H1 (cell line): Measurements from ENCODE around the gene SYT13. TPM values are rescaled to one million over a fixed set of nuclear protein-coding genes. Genes with fewer than 3 reads are reported as not detected.

Experiments
- CTCF ChIA-PET: fragments of 300-600 bp; sonication (Branson Sonifier 250); formaldehyde crosslinking; loops from one replicate; lab custom pipeline; 2021; ENCODE audit not compliant: partially characterized antibody; lab: Charles Lee
- POLR2A ChIA-PET: fragments of 300-600 bp; sonication (Branson Sonifier 250); formaldehyde crosslinking; loops from one replicate; lab custom pipeline; 2021; ENCODE audit warnings: inconsistent platforms; ENCODE audit not compliant: partially characterized antibody; lab: Charles Lee
- DNase-seq, 2 experiments: peaks; one replicate each; pipeline versions ENCODE4 v3.0.0 to v3.0.0-alpha.2; 2010 to 2022; ENCODE audit warnings: low spot score in 2 of 2, low read depth in 1 of 2, mixed read lengths in 1 of 2
- FAIRE-seq: peaks from 2 replicates; lab custom pipeline; 2011; peaks lifted over from hg19 to GRCh38; lab: Jason Lieb, UNC
- H2AFZ ChIP-seq: 2 replicates; pipeline ENCODE4 v1.8.1; 2012; ENCODE audit warnings: low read length, inconsistent platforms
- H2AK5ac ChIP-seq: 2 replicates; pipeline ENCODE4 v1.6.1; 2013; ENCODE audit warnings: low read depth, low read length
- H2BK120ac ChIP-seq: replicated peaks from 2 replicates; pipeline ENCODE3; 2013; ENCODE audit warnings: low read depth, low read length, inconsistent platforms
- H2BK12ac ChIP-seq: 2 replicates; pipeline ENCODE4 v1.6.1; 2013; ENCODE audit warnings: low read depth, low read length
- H2BK15ac ChIP-seq: 2 replicates; pipeline ENCODE4 v1.6.1; 2013; ENCODE audit warnings: low read length
- H2BK20ac ChIP-seq: 2 replicates; pipeline ENCODE4 v1.6.1; 2013; ENCODE audit warnings: low read length
- H2BK5ac ChIP-seq: 2 replicates; pipeline ENCODE4 v1.6.1; 2013; ENCODE audit warnings: low read depth, low read length
- H3K14ac ChIP-seq: 2 replicates; pipeline ENCODE4 v1.6.1; 2013; ENCODE audit warnings: inconsistent platforms; ENCODE audit not compliant: insufficient read length
- H3K18ac ChIP-seq: 2 replicates; pipeline ENCODE4 v1.6.1; 2013; ENCODE audit warnings: low read length; ENCODE audit errors: extremely low read depth
- H3K23ac ChIP-seq: 2 replicates; pipeline ENCODE4 v1.6.1; 2013; ENCODE audit warnings: inconsistent platforms; ENCODE audit not compliant: insufficient read length
- H3K23me2 ChIP-seq: 2 replicates; pipeline ENCODE4 v1.6.1; 2013; ENCODE audit warnings: low read depth, low read length
- H3K27ac ChIP-seq: 2 replicates; pipeline ENCODE4 v1.6.1; 2011; ENCODE audit warnings: low read depth, low read length, inconsistent platforms
- H3K27me3 ChIP-seq, 4 experiments: replicated peaks in 1 of 4; 1 replicate in 1 of 4; 2 replicates in 3 of 4; pipeline versions ENCODE4 v1.6.1 to v1.8.1; 2011 to 2013; ENCODE audit warnings: low read length in 3 of 4, mild to moderate bottlenecking in 3 of 4, inconsistent platforms in 2 of 4, mixed read lengths in 2 of 4, moderate library complexity in 1 of 4; ENCODE audit not compliant: control insufficient read depth in 3 of 4, insufficient read depth in 3 of 4; ENCODE audit errors: extremely low read depth in 1 of 4
- H3K36me3 ChIP-seq, 4 experiments: 2 replicates each; pipeline versions ENCODE4 v1.6.1 to v1.8.1; 2011 to 2013; ENCODE audit warnings: mild to moderate bottlenecking in 4 of 4, low read length in 3 of 4, moderate library complexity in 2 of 4, control low read depth in 1 of 4, inconsistent platforms in 1 of 4; ENCODE audit not compliant: insufficient read depth in 4 of 4, control insufficient read depth in 2 of 4
- H3K4ac ChIP-seq: replicated peaks from 2 replicates; pipeline ENCODE3; 2013; ENCODE audit warnings: low read length, low read depth, mixed read lengths, inconsistent platforms; ENCODE audit not compliant: insufficient read length
- H3K4me1 ChIP-seq, 4 experiments: replicated peaks in 1 of 4; 1 replicate in 1 of 4; 2 replicates in 3 of 4; pipeline versions ENCODE4 v1.6.1 to v1.8.1; 2011 to 2013; ENCODE audit warnings: low read length in 3 of 4, inconsistent platforms in 2 of 4, mixed read lengths in 1 of 4; ENCODE audit not compliant: insufficient read depth in 4 of 4, control insufficient read depth in 3 of 4
- H3K4me2 ChIP-seq, 2 experiments: 2 replicates each; pipeline versions ENCODE4 v1.6.1 to v1.8.1; 2011 to 2013; ENCODE audit warnings: low read depth in 2 of 2, low read length in 2 of 2, control low read depth in 1 of 2, inconsistent platforms in 1 of 2, mild to moderate bottlenecking in 1 of 2; ENCODE audit not compliant: insufficient read depth in 1 of 2
- H3K4me3 ChIP-seq, 4 experiments: fragments of 200-600, 300-600 bp in 1 of 4; sonication (generic), shearing (Covaris generic), sonication (Bioruptor Twin) in 1 of 4; 2 replicates each; pipeline versions ENCODE4 v1.5.1 to v1.8.1; 2011 to 2016; ENCODE audit warnings: low read length in 4 of 4, low read depth in 3 of 4, control low read depth in 2 of 4, inconsistent platforms in 2 of 4, mild to moderate bottlenecking in 2 of 4, mixed read lengths in 1 of 4, moderate library complexity in 1 of 4; ENCODE audit not compliant: insufficient read depth in 2 of 4; ENCODE audit errors: extremely low read depth in 1 of 4
- H3K56ac ChIP-seq: replicated peaks from 2 replicates; pipeline ENCODE3; 2013; ENCODE audit warnings: low read depth, mild to moderate bottlenecking, mixed read lengths, low read length, inconsistent platforms; ENCODE audit not compliant: insufficient read length
- H3K79me1 ChIP-seq: 2 replicates; pipeline ENCODE4 v1.6.1; 2013; ENCODE audit warnings: low read depth, low read length, control low read depth
- H3K79me2 ChIP-seq, 2 experiments: 2 replicates each; pipeline versions ENCODE4 v1.6.1 to v1.8.1; 2012 to 2013; ENCODE audit warnings: low read length in 2 of 2, mild to moderate bottlenecking in 2 of 2, inconsistent platforms in 1 of 2; ENCODE audit not compliant: insufficient read depth in 2 of 2, control insufficient read depth in 1 of 2
- H3K9ac ChIP-seq, 4 experiments: replicated peaks in 1 of 4; 1 replicate in 1 of 4; 2 replicates in 3 of 4; pipeline versions ENCODE4 v1.6.1 to v1.8.1; 2011 to 2013; ENCODE audit warnings: low read depth in 3 of 4, low read length in 3 of 4, control low read depth in 2 of 4, mild to moderate bottlenecking in 2 of 4, moderate library complexity in 2 of 4, inconsistent platforms in 1 of 4; ENCODE audit errors: extremely low read depth in 1 of 4
- H3K9me3 ChIP-seq, 2 experiments: 2 replicates each; pipeline versions ENCODE4 v1.6.1 to v1.8.1; 2012 to 2013; ENCODE audit warnings: mild to moderate bottlenecking in 2 of 2, moderate library complexity in 2 of 2, control low read depth in 1 of 2, inconsistent platforms in 1 of 2, low read depth in 1 of 2, low read length in 1 of 2, mixed read lengths in 1 of 2; ENCODE audit not compliant: insufficient read depth in 2 of 2
- H4K20me1 ChIP-seq, 2 experiments: replicated peaks in 1 of 2; 2 replicates each; pipeline versions ENCODE3 to v1.8.1; 2011 to 2013; ENCODE audit warnings: inconsistent platforms in 2 of 2, low read length in 2 of 2, mild to moderate bottlenecking in 1 of 2; ENCODE audit not compliant: insufficient read depth in 2 of 2, control insufficient read depth in 1 of 2
- H4K5ac ChIP-seq: 2 replicates; pipeline ENCODE4 v1.6.1; 2013; ENCODE audit warnings: low read length, low read depth, mixed read lengths, inconsistent platforms; ENCODE audit not compliant: insufficient read length
- H4K8ac ChIP-seq: 2 replicates; pipeline ENCODE4 v1.8.0; 2013; ENCODE audit warnings: mild to moderate bottlenecking, moderate library complexity, low read length, inconsistent platforms; ENCODE audit not compliant: insufficient read depth; ENCODE audit errors: extremely low read depth
- H4K91ac ChIP-seq: replicated peaks from 2 replicates; pipeline ENCODE3; 2013; ENCODE audit warnings: low read length, mixed read lengths, inconsistent platforms; ENCODE audit not compliant: insufficient read length
- EP300 ChIP-seq, 2 experiments: IDR thresholded peaks; 1 replicate in 1 of 2; 2 replicates in 1 of 2; pipeline ENCODE4 v1.6.1; 2011 to 2012; ENCODE audit warnings: low read depth in 2 of 2, low read length in 2 of 2, mild to moderate bottlenecking in 2 of 2, borderline replicate concordance in 1 of 2, inconsistent platforms in 1 of 2, moderate library complexity in 1 of 2
- KDM1A ChIP-seq: fragments of 200-600, 300-600 bp; sonication (generic); IDR thresholded peaks from 2 replicates; pipeline ENCODE4 v1.7.1; 2016; ENCODE audit warnings: mild to moderate bottlenecking, low read length, borderline replicate concordance
- KDM4A ChIP-seq: IDR thresholded peaks from one replicate; pipeline ENCODE4 v1.7.1; 2012; ENCODE audit warnings: low read depth, mild to moderate bottlenecking, moderate library complexity, low read length, inconsistent platforms; ENCODE audit not compliant: severe bottlenecking
- KDM5A ChIP-seq: fragments of 200-600 bp; IDR thresholded peaks from 2 replicates; pipeline ENCODE4 v1.7.1; 2012; ENCODE audit warnings: mild to moderate bottlenecking, low read length, inconsistent platforms, mixed read lengths
- MAFK ChIP-seq: IDR thresholded peaks from 2 replicates; pipeline ENCODE4 v1.6.1; 2012; ENCODE audit warnings: low read depth, mild to moderate bottlenecking, improper control_type of control experiment, low read length
- SP4 ChIP-seq: IDR thresholded peaks from 2 replicates; pipeline ENCODE4 v1.6.1; 2012; ENCODE audit warnings: low read length, inconsistent platforms
- WGBS, 2 experiments: shearing (Covaris generic) in 1 of 2; methylation state at CpG; one replicate each; pipeline versions ENCODE4 v1.1.6 to v1.1.7; 2013 to 2015; ENCODE audit warnings: low lambda C conversion rate in 2 of 2, mixed read lengths in 2 of 2, inconsistent platforms in 1 of 2, low coverage in 1 of 2, missing lambda C conversion rate in 1 of 2; ENCODE audit not compliant: insufficient replicate concordance in 2 of 2, insufficient coverage in 1 of 2, insufficient read length in 1 of 2; ENCODE audit errors: extremely low coverage in 1 of 2, missing lambda C conversion rate in 1 of 2; 5-methylcytosine and 5-hydroxymethylcytosine counted together
- polyA plus RNA-seq, 7 experiments: library from polyadenylated mRNA; depleted of rRNA in 3 of 7; stranded (reverse) in 5 of 7; unstranded in 2 of 7; fragments of >200 nt in 5 of 7; fragments of 200-250 nt in 2 of 7; gene quantifications; 1 replicate in 5 of 7; 2 replicates in 1 of 7; 4 replicates in 1 of 7; pipeline versions ENCODE4 v1.2.1 to v1.2.3, GENCODE V29; 2011 to 2013; ENCODE audit warnings: missing spikeins in 2 of 7, mixed read lengths in 2 of 7
- total RNA-seq: library from RNA; stranded (reverse); fragmentation: NEBNext Ultra II Directional; extraction: Animal tissue kit (Norgen Biotek cat#: 25700); gene quantifications from 2 replicates; pipeline ENCODE4 v1.2.1, GENCODE V29; 2021
- TF ChIP-seq, protein P1 (sequence below): IDR thresholded peaks from 2 replicates; pipeline ENCODE4 v1.6.1; 2012; ENCODE audit warnings: low read length, inconsistent platforms
- TF ChIP-seq, protein P2 (sequence below), 3 experiments: IDR thresholded peaks; 1 replicate in 2 of 3; 2 replicates in 1 of 3; pipeline versions ENCODE4 v1.5.1 to v1.6.1; 2011; ENCODE audit warnings: low read length in 3 of 3, mild to moderate bottlenecking in 3 of 3, inconsistent platforms in 2 of 3, low read depth in 1 of 3, moderate library complexity in 1 of 3; ENCODE audit not compliant: insufficient read depth in 1 of 3; ENCODE audit errors: control extremely low read depth in 1 of 3

The SYT13 gene
- total and polyA plus RNA-seq, 2 of the 8 experiments (the other 6 are each of a cell fraction or from before 2014, with no cell fraction given), result 4.8 to 13.2 TPM

DNA sequence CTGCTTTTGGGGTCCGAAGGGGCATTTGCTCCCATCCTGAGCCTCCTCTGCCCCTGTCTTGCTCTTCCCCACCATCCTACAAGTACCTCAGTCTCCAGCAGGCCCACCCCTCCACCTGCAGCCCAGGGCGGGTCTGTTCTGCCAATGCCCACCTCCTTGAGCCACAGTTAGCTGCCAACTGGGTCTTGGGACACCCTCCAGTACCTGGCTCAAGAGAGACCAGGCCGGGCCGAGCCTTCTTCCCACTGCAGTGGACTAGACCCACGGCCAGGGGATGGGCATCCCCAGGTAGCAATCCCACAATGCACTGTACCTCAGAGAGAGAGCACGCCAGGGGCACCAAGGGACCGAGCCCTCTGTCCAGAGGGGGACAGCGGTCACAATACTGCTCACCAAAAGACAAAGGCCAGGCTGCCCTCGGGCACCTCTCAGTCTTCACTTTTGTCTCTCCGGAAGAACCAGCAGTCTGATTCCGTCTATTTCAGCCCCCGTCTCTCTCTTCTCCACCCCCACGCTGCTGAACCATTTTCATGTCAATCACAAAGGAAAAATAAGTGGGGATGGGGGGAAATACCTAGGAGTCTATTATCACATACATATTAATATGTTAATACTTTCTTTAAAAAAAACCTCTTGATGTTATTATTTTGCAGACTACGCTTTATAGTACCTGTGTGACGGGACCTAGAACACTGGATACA is 51.7 kb downstream of the SYT13 start:
- H3K14ac ChIP-seq, result no peak overlapping the region
- H4K20me1 ChIP-seq, result no peaks in the 10 kb centered on the region
- no peaks in the 10 kb centered on the region for H3K79me2 ChIP-seq
- no peak overlapping the region for H2BK15ac ChIP-seq
- H3K4me2 ChIP-seq, result no peak overlapping the region
- no peak overlapping the region for H3K56ac ChIP-seq
- H4K5ac ChIP-seq, result no peak overlapping the region
- H3K4ac ChIP-seq, result peak overlapping the region; percentile 44
- H3K18ac ChIP-seq, result no peak overlapping the region
- no peak overlapping the region for H3K23ac ChIP-seq
- no peaks in the 10 kb centered on the region for H3K23me2 ChIP-seq
- 0 out of 4 replicates have a peak, but pooled peaks cover 0 to under 1% of the 10 kb centered on the region in 2 experiments for H3K9me3 ChIP-seq
- no peak overlapping the region for H2AFZ ChIP-seq
- H2BK12ac ChIP-seq, result no peak overlapping the region
- POLR2A ChIA-PET, result no interaction called here
- DNase-seq (no peak), FAIRE-seq (no peak)
- no peak overlapping the region for H3K27ac ChIP-seq
- H2BK120ac ChIP-seq, result no peak overlapping the region
- no peak overlapping the region for H4K8ac ChIP-seq
- no peak overlapping the region for H3K9ac ChIP-seq
- no peak overlapping the region for H3K4me3 ChIP-seq
- 87% methylated on average over 15 of the region's 15 CpGs; no CpG with 5 or more reads in 1 of the 2 experiments for WGBS, 2 experiments
- CTCF ChIA-PET, result interaction anchor here (0.7 to 9.7 kb wide), 37 partner anchors 11 to 677 kb away, joined by 3 to 78 read pairs (median 5); no protein-coding TSS in a partner anchor
- H3K27me3 ChIP-seq, result no peaks in the 10 kb centered on the region
- no peaks in the 10 kb centered on the region for H3K36me3 ChIP-seq
- H3K79me1 ChIP-seq, result no peaks in the 10 kb centered on the region
- H4K91ac ChIP-seq, result no peak overlapping the region
- no peak overlapping the region for H2BK20ac ChIP-seq
- no peak overlapping the region for H2AK5ac ChIP-seq
- no peak overlapping the region for H2BK5ac ChIP-seq
- peaks cover 0 to 4% (median 2%) of the 10 kb centered on the region in 4 experiments; a peak in 2 of 7 replicates for H3K4me1 ChIP-seq
- TF ChIP-seq, protein P1, sequence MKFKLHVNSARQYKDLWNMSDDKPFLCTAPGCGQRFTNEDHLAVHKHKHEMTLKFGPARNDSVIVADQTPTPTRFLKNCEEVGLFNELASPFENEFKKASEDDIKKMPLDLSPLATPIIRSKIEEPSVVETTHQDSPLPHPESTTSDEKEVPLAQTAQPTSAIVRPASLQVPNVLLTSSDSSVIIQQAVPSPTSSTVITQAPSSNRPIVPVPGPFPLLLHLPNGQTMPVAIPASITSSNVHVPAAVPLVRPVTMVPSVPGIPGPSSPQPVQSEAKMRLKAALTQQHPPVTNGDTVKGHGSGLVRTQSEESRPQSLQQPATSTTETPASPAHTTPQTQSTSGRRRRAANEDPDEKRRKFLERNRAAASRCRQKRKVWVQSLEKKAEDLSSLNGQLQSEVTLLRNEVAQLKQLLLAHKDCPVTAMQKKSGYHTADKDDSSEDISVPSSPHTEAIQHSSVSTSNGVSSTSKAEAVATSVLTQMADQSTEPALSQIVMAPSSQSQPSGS, result no peak
- TF ChIP-seq KDM1A, result no peak
- TF ChIP-seq SP4, result no peak
- TF ChIP-seq KDM5A, result no peak
- TF ChIP-seq, protein P2, sequence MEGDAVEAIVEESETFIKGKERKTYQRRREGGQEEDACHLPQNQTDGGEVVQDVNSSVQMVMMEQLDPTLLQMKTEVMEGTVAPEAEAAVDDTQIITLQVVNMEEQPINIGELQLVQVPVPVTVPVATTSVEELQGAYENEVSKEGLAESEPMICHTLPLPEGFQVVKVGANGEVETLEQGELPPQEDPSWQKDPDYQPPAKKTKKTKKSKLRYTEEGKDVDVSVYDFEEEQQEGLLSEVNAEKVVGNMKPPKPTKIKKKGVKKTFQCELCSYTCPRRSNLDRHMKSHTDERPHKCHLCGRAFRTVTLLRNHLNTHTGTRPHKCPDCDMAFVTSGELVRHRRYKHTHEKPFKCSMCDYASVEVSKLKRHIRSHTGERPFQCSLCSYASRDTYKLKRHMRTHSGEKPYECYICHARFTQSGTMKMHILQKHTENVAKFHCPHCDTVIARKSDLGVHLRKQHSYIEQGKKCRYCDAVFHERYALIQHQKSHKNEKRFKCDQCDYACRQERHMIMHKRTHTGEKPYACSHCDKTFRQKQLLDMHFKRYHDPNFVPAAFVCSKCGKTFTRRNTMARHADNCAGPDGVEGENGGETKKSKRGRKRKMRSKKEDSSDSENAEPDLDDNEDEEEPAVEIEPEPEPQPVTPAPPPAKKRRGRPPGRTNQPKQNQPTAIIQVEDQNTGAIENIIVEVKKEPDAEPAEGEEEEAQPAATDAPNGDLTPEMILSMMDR (IDR thresholded peaks at IDR 0.05; ENCODE audit: control extremely low read depth in 1 of 3, insufficient read depth in 1 of 3, low read depth in 1 of 3, low read length in 3 of 3), result no peak
- no peak for TF ChIP-seq KDM4A
- TF ChIP-seq EP300 (IDR thresholded peaks at IDR 0.05; ENCODE audit: borderline replicate concordance in 1 of 2, low read depth in 2 of 2, low read length in 2 of 2), result no peak
- no peak for TF ChIP-seq MAFK
